NB4 (cell line): ENCODE measurements around the gene PSMD5.

Source experiments
- TF ChIP-seq, protein P1 (sequence below): IDR thresholded peaks from one replicate; pipeline ENCODE4 v1.5.1; 2012; ENCODE audit warnings: low read depth, low read length
- TF ChIP-seq, protein P2 (sequence below): IDR thresholded peaks from 2 replicates; pipeline ENCODE4 v1.6.1; 2011; ENCODE audit warnings: low read depth, low read length

DNA sequence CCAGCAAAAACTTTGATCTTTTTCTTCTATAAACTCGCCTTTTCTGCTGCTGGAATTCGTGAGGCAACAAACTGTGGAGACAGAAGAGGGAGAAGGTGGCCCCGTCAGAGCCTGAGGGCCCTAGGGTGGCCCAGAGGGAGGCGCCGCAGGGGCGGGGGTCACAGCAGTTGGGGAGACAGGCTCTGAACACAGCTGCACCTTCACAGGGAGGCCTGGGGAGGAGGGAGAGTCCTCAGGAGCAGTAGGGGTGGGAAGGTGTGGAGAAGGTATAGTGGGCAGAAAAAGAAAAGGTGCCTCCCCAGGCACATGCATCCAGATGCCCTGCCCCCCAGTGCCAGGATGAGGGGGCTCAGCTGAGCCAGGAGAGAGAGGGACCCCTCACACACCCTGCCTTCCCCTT lies 19.2 kb upstream of the PSMD5 start:
- TF ChIP-seq, protein P1, sequence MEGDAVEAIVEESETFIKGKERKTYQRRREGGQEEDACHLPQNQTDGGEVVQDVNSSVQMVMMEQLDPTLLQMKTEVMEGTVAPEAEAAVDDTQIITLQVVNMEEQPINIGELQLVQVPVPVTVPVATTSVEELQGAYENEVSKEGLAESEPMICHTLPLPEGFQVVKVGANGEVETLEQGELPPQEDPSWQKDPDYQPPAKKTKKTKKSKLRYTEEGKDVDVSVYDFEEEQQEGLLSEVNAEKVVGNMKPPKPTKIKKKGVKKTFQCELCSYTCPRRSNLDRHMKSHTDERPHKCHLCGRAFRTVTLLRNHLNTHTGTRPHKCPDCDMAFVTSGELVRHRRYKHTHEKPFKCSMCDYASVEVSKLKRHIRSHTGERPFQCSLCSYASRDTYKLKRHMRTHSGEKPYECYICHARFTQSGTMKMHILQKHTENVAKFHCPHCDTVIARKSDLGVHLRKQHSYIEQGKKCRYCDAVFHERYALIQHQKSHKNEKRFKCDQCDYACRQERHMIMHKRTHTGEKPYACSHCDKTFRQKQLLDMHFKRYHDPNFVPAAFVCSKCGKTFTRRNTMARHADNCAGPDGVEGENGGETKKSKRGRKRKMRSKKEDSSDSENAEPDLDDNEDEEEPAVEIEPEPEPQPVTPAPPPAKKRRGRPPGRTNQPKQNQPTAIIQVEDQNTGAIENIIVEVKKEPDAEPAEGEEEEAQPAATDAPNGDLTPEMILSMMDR: no peak
- TF ChIP-seq, protein P2, sequence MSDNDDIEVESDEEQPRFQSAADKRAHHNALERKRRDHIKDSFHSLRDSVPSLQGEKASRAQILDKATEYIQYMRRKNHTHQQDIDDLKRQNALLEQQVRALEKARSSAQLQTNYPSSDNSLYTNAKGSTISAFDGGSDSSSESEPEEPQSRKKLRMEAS: no peak
